OCI-LY7 (cell line): ENCODE data around the gene RNF169. TPM values are rescaled to one million over a fixed set of nuclear protein-coding genes. Genes with fewer than 3 reads are reported as not detected.

Experiments
- BruUV-seq: library from RNA; stranded (reverse); fragments of 400-500 nt; replicated peaks from 2 replicates; lab custom pipeline; 2021; lab: Mats Ljungman, UMichigan
- CTCF ChIA-PET: fragments of 300-600 bp; sonication (Branson Sonifier 250); formaldehyde crosslinking; loops from one replicate; lab custom pipeline; 2022; ENCODE audit warnings: antibody characterized with exemption; ENCODE audit not compliant: unreplicated experiment; lab: Charles Lee
- POLR2A ChIA-PET: fragments of 300-600 bp; sonication (Branson Sonifier 250); formaldehyde crosslinking; loops from one replicate; lab custom pipeline; 2022; ENCODE audit warnings: antibody characterized with exemption; lab: Charles Lee
- DNase-seq: peaks from one replicate; pipeline ENCODE4 v3.0.0-alpha.2; 2015; ENCODE audit warnings: low spot score
- H2AFZ ChIP-seq: fragments of 200-600 bp; sonication (generic), shearing (Covaris generic); 2 replicates; pipeline ENCODE4 v1.6.1; 2014; ENCODE audit warnings: mild to moderate bottlenecking, antibody characterized with exemption, low read length, moderate library complexity
- H3K27ac ChIP-seq: fragments of 200-600 bp; sonication (generic); 2 replicates; pipeline ENCODE4 v1.5.1; 2014; ENCODE audit warnings: mixed run types, low read depth, mild to moderate bottlenecking, moderate library complexity, low read length, inconsistent platforms; ENCODE audit not compliant: poor library complexity, severe bottlenecking
- H3K36me3 ChIP-seq: fragments of 200-600 bp; sonication (generic); 2 replicates; pipeline ENCODE4 v1.6.1; 2014; ENCODE audit warnings: mild to moderate bottlenecking, antibody characterized with exemption, low read length, moderate library complexity, mixed read lengths; ENCODE audit not compliant: insufficient read depth
- H3K4me1 ChIP-seq: fragments of 200-600 bp; sonication (generic); 2 replicates; pipeline ENCODE4 v1.5.1; 2014; ENCODE audit warnings: mild to moderate bottlenecking, low read length; ENCODE audit not compliant: insufficient read depth, poor library complexity, severe bottlenecking
- H3K4me2 ChIP-seq: fragments of 200-600 bp; sonication (generic); 2 replicates; pipeline ENCODE4 v1.6.1; 2014; ENCODE audit warnings: mild to moderate bottlenecking, low read length
- H3K4me3 ChIP-seq: fragments of 200-600 bp; sonication (generic); 2 replicates; pipeline ENCODE4 v1.5.1; 2014; ENCODE audit warnings: mild to moderate bottlenecking, low read depth, low read length; ENCODE audit not compliant: poor library complexity, severe bottlenecking
- H3K79me2 ChIP-seq: fragments of 200-600 bp; sonication (generic); 2 replicates; pipeline ENCODE4 v1.6.1; 2016; ENCODE audit warnings: low read depth, mild to moderate bottlenecking, low read length, moderate library complexity, mixed read lengths; ENCODE audit not compliant: insufficient read depth
- H3K9me2 ChIP-seq: fragments of 200-600 bp; sonication (generic); 2 replicates; pipeline ENCODE4 v1.6.1; 2016; ENCODE audit warnings: mild to moderate bottlenecking, low read length, mixed read lengths; ENCODE audit not compliant: insufficient read depth
- H3K9me3 ChIP-seq: fragments of 200-600 bp; sonication (generic); 2 replicates; pipeline ENCODE4 v1.6.1; 2014; ENCODE audit warnings: mild to moderate bottlenecking, mixed run types, low read length, mixed read lengths
- H4K20me1 ChIP-seq: fragments of 200-600 bp; sonication (generic); 2 replicates; pipeline ENCODE4 v1.6.1; 2014; ENCODE audit warnings: mild to moderate bottlenecking, antibody characterized with exemption, low read length, moderate library complexity, mixed read lengths; ENCODE audit not compliant: insufficient read depth
- EZH2phosphoT487 ChIP-seq: fragments of 200-600 bp; sonication (generic); IDR thresholded peaks from 2 replicates; pipeline ENCODE4 v1.6.1; 2018; ENCODE audit warnings: low read depth, borderline replicate concordance, mild to moderate bottlenecking, mixed run types, antibody characterized with exemption, low read length, moderate library complexity, mixed read lengths
- intact Hi-C: fragments of 100-400 bp; cut with micrococcal nuclease; formaldehyde crosslinking; loops from one replicate; pipeline ENCODE4 v1.10.0; 2022; ENCODE audit not compliant: unreplicated experiment
- total RNA-seq, 2 experiments: library from RNA; depleted of rRNA in 1 of 2; stranded (reverse); fragments of >200 nt in 1 of 2; shearing (Covaris generic) in 1 of 2; gene quantifications; 2 replicates each; pipeline ENCODE4 v1.2.3, GENCODE V29; 2014 to 2022
- TF ChIP-seq, protein P1 (sequence below): fragments of 200-600 bp; sonication (generic); conservative IDR thresholded peaks from 2 replicates; pipeline ENCODE4 v1.5.1; 2014; ENCODE audit warnings: mild to moderate bottlenecking, antibody characterized with exemption, low read length, moderate library complexity, mixed read lengths

RNF169 gene
- total RNA-seq, 2 experiments from 2014 or later: 16.4 to 18.0 TPM

DNA sequence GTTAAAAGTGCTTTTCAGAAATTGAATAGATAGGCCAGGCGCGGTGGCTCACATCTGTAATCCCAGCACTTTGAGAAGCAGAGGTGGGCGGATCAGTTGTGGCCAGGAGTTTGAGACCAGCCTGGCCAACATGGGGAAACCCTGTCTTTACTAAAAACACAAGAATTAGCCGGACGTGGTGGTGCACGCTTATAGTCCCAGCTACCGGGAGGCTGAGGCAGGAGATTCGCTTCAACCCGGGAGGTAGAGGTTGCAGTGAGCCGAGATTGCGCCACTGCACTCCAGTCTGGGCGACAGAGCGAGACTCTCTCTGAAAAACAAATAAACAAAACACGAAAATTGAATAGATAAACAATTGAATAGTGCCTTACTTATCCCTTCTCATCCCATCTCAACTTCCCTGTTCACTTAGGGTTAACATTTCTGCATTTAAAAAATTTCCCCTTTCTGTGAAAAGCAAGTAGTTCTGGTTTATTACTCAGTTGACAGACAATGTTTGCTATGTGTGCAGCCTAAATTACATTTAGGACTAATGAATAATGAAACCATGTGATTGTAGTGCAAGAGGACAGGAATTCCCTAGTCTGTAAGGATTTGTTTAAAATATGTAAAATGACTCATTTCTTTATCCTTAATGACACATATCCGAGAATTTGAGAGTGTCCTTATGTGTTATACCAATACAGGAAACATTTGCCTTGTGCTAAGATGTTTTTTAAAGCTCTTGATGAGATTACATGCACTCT, 6.0 kb downstream of the RNF169 start:
- Histone ChIP-seq H3K4me1 (peaks cover 39% of the 10 kb centered on the region), H3K4me3 (no peak overlapping the region), H3K79me2 (peaks cover 72% of the 10 kb centered on the region), H3K27ac (no peak overlapping the region), H4K20me1 (peaks cover 16% of the 10 kb centered on the region; the same call in 1 of the 2 replicates), H2AFZ (no peak overlapping the region), H3K4me2 (peak overlapping the region; percentile 29), H3K9me2 (no peaks in the 10 kb centered on the region), H3K36me3 (peaks cover 21% of the 10 kb centered on the region), H3K9me3 (0 out of 2 replicates have a peak, but pooled peaks cover 8% of the 10 kb centered on the region)
- ChIA-PET POLR2A (interaction anchor here (0.7 kb wide), 1 partner anchor 97 kb away, joined by 3 read pairs; no protein-coding TSS in a partner anchor), CTCF (no interaction called here)
- TF ChIP-seq, protein P1, sequence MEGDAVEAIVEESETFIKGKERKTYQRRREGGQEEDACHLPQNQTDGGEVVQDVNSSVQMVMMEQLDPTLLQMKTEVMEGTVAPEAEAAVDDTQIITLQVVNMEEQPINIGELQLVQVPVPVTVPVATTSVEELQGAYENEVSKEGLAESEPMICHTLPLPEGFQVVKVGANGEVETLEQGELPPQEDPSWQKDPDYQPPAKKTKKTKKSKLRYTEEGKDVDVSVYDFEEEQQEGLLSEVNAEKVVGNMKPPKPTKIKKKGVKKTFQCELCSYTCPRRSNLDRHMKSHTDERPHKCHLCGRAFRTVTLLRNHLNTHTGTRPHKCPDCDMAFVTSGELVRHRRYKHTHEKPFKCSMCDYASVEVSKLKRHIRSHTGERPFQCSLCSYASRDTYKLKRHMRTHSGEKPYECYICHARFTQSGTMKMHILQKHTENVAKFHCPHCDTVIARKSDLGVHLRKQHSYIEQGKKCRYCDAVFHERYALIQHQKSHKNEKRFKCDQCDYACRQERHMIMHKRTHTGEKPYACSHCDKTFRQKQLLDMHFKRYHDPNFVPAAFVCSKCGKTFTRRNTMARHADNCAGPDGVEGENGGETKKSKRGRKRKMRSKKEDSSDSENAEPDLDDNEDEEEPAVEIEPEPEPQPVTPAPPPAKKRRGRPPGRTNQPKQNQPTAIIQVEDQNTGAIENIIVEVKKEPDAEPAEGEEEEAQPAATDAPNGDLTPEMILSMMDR: no peak
- TF ChIP-seq EZH2phosphoT487: no peak
- BruUV-seq: no TSS peak
- no peak for DNase-seq
- intact Hi-C loops: no loop called here

DNA sequence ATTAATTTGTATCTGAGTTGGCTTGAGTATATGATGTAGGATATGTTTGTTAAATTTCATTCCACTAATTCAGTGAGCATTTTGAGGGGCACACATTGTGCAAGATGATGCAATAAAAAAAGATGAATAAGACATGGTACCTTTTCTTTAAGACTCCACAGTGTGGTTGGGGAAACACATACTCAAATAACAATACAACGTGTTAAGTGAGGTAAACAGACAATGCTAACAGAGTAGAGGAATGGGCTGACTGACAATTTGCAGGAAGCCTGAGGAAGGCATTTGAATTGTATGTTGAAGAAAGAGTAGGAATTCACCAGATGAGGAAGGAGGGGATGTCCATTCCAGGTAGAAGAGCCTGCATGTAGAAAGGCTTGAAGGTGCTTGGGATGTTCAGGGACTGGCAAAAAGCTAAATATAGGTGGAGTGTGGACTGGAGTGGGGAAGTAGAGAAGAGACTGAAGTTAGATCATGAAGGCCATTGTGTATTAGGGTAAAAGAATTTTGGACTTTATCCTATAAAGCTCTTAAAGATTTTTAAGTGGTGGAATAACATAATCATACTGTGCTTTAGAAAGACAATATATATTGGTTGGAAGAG, 6.8 kb downstream of the RNF169 start:
- H3K9me3 ChIP-seq: 0 out of 2 replicates have a peak, but pooled peaks cover 8% of the 10 kb centered on the region
- ChIA-PET CTCF (no interaction called here), POLR2A (interaction anchor here (0.6 kb wide), 1 partner anchor 146 kb away, joined by 3 read pairs; no protein-coding TSS in a partner anchor)
- BruUV-seq: no TSS peak
- no peak for TF ChIP-seq EZH2phosphoT487
- TF ChIP-seq, protein P1: no peak
- no peak for DNase-seq
- no peak overlapping the region for H2AFZ ChIP-seq
- H3K79me2 ChIP-seq: peaks cover 63% of the 10 kb centered on the region
- H3K4me2 ChIP-seq: no peak overlapping the region
- H3K27ac ChIP-seq: no peak overlapping the region
- peaks cover 21% of the 10 kb centered on the region for H3K36me3 ChIP-seq
- H3K4me3 ChIP-seq: no peak overlapping the region
- intact Hi-C loops: no loop called here
- H4K20me1 ChIP-seq: peaks cover 12% of the 10 kb centered on the region; the same call in 1 of the 2 replicates
- H3K4me1 ChIP-seq: peaks cover 32% of the 10 kb centered on the region
- no peaks in the 10 kb centered on the region for H3K9me2 ChIP-seq
